ENCODE data around the gene TNFAIP2.
A peak's percentile ranks its signal among the peaks of the same experiment; 100 is the strongest.
"Not testable (repeated sequence)": the region's sequence is repeated elsewhere in the genome, so short reads cannot be mapped to it uniquely, and the experiment has no call there.

TNFAIP2 gene

DNA sequence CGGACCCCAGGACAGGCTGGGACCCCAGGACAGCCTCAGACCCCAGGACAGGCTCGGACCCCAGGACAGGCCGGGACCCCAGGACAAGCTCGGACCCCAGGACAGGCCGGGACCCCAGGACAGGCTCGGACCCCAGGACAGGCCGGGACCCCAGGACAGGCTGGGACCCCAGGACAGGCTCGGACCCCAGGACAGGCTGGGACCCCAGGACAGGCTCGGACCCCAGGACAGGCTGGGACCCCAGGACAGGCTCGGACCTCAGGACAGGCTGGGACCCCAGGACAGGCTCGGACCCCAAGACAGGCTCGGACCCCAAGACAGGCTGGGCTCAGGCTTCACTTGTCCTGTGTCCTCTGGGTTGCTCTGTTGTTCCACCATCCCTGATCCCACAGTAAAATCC is 32.2 kb downstream of the TNFAIP2 start:
- not testable (repeated sequence) for DNase-seq (ENCODE audit: low spot score)

DNA sequence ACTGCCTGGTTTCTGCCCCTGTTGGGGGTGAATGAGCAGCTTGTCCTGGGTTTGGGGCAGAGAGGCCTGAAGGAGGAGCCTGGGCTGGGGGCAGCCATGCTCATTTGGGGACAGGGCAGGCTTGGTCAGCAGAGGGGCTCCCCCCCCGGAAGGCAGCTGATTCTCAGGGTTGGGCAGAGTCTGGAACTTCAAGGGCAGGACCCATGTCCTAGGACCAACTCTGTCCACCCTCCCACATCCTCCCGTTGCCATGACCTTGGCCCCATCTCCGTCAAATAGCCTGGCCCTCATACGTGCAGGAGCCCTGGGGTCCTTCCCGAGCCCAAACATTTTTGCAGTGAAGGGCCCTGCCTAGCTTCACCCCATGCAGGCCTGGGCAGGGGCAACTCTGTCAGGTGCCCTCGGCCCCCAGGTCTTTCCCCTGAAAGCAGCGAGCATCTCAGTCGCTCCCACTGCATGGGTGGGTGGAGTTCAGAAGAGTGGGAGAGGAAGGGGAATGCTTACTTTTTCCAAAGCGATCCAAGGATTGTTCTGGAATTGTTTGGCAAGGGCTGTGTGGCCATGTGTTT is 32.6 kb downstream of the TNFAIP2 start:
- DNase-seq (ENCODE audit: low spot score) = no peak

DNA sequence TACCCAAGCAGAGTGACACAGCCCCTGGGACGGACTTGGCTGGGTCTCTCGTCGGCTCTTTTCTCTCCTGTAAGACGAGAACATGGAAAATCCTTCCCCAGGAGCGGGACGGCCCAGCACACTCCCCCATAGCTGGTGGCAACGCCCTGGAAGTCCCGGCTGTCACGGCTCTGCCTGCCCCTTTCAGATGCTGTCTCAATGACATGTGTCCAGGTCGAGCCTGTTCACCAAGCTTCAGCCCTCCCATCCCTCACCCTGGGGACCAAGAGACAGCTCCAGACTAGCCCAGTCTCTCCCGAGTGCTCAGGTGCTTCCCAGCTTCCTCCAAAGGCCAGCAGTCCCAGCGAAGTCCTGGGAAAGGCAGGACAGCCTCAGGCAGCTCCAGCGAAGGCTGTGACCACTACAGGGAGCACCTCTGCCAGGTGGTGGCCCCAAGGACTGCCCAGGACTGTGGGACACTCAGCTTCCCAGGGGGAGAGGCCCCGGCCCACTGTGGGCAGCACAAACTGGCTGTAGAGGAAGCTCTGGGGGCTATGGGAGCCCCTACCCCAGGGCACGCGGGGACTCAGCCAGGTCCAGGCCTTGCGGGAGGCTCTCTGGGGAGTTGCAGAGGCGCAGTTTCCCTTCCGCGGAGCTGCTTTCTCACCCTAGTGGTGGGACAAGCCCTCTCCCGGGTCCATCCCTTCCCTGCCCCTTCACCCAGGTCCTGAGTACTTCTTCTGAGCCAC is 33.6 kb downstream of the TNFAIP2 start:
- no peak for DNase-seq (ENCODE audit: low spot score)

DNA sequence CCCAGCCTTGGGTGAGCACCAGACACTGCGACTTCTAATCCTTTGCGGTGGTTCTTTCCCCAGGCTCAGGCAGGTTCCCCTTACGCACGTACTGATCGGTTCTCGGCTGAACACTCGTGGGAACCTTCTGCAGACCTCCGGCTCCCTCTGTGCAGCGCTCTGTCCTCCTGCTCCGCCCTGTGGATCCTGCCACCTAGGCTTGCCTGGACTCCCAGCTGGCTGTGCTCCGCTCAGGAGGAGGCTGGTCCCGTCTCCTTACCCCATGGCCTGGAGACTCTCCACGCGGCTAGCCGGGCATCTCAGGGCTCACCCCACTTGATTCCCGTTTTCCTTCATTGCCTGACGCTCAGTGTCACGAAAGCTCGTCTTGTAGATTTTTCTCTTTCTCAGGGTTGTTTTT is 34.7 kb downstream of the TNFAIP2 start:
- no peak for DNase-seq (ENCODE audit: low spot score)

- DNase-seq (ENCODE audit: low spot score) = no peak
Observed at GRCh38 chr14:103158688-103159087, 35.4 kb downstream of the TNFAIP2 start.

- DNase-seq (ENCODE audit: low spot score) = no peak
Observed at GRCh38 chr14:103160321-103161053, 37.2 kb downstream of the TNFAIP2 start.

DNA sequence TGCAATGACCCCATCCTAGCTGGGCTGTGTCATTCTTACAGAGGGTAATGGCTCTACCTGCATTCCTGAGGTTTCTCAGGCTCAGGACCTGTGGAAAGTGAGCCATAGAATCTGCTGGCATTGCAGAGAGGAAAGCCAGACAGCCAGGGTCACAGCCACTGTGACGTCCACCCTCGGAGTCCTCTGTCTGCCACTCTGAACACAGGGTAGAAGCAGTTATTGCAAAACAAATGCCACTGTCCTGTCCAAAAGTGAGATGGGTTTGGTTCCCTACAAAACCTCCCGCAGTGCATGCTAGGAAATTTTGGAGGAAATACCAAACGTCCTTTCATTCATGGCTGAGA is 37.8 kb downstream of the TNFAIP2 start:
- peak; percentile 53 for DNase-seq (ENCODE audit: low spot score)

DNA sequence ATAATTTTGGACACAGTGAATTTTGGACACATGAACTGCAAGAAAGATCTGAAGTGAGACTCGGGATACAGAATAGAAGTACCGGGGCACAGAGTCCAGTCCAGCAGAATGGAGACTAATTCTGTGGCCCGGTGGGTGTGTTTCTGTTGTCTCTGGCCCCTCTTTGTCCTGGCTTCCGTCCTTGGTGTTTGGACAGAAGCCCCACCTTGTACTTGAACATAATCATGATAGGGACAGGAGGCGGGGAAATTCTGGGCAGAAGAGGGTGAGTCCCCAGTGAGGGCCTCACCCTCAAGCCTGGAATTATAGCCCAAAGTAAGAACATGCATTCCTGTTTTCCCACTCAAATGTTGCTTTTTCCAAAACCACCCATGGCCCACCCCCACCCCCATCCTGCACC is 39.9 kb downstream of the TNFAIP2 start:
- no peak for DNase-seq (ENCODE audit: low spot score)

DNA sequence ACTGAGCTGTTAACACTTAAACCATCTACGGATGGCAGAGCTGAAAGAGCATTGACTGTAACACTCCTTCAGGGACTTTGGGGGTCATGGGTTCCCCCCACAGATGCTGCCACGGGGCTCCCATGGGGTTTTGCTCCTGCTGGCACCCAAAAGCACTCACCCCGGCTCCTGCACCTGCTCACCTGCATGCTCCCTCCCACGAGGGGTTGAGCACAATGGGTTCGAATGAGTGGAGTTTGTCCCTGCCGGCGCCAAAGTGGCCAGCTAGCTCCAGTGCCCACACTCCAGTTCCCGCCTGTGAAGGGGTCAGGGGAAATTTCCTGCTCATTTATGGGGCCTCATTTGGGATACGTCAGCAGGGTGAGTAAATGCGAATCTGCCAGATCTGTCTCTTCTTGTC is 40.7 kb downstream of the TNFAIP2 start:
- no peak for DNase-seq (ENCODE audit: low spot score)

GRCh38 chr14:103164779-103165178 is 41.5 kb downstream of the TNFAIP2 start:
- DNase-seq (ENCODE audit: low spot score) = no peak

- no peak for DNase-seq (ENCODE audit: low spot score)
Observed at GRCh38 chr14:103165323-103165722, 42.1 kb downstream of the TNFAIP2 start.

DNA sequence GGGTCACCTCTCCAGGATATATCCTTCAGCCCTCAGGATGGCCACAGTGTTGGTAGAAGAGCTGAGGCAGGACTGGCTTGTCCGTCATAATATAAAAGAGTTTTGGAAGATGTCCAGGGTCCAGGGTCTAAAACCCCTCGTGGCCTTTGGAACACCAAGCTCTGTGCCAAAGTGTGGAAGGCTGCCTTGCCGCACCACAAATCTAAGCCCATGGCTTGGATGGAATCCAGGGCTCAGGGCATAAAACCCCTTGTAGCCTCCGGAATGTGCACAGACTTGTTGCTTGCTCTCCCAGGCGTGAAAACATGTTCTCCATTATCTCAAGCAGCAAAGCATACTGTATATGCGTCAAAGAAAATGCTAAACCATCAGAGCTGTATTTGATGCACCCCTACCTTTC is 46.7 kb downstream of the TNFAIP2 start:
- no peak for DNase-seq (ENCODE audit: low spot score)

DNA sequence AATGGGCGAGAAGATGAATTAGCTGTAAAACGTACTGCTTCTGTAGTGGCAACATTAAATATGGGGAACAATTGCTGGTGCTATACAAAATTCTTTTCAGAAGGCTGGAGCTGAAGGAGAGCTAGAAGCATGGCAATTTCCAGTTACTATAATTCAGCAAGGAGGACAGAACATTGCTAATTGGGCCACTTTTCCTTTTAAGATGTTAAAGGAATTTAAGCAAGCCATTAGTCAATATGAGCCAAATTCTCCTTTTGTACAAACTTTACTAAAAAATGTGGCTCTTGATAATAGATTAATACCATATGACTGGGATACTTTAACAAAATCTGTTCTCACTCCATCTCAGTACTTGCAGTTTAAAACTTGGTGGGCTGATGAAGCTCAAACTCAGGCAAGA is 47.9 kb downstream of the TNFAIP2 start:
- DNase-seq (ENCODE audit: low spot score) = not testable (repeated sequence)

GRCh38 chr14:103172921-103173320 is 49.7 kb downstream of the TNFAIP2 start:
- no peak for DNase-seq (ENCODE audit: low spot score)

DNA sequence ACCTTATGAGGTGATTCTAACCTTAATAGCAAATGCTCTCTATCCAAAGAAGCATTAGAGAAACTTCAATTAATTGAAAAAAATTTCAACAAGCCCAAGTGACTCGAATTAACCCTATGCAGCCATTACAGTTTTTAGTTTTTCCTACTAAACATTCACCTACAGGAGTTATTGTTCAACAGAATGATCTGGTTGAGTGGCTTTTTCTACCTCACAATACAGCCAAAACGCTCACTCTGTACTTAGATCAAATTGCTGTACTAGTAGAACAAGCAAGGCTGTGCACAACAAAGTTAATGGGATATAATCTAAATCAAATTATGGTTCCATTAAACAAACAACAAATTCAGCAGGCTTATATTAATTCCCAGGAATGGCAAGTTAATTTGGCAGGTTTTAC is 50.6 kb downstream of the TNFAIP2 start:
- not testable (repeated sequence) for DNase-seq (ENCODE audit: low spot score)

GRCh38 chr14:103176176-103176575 is 52.9 kb downstream of the TNFAIP2 start:
- not testable (repeated sequence) for DNase-seq (ENCODE audit: low spot score)

DNA sequence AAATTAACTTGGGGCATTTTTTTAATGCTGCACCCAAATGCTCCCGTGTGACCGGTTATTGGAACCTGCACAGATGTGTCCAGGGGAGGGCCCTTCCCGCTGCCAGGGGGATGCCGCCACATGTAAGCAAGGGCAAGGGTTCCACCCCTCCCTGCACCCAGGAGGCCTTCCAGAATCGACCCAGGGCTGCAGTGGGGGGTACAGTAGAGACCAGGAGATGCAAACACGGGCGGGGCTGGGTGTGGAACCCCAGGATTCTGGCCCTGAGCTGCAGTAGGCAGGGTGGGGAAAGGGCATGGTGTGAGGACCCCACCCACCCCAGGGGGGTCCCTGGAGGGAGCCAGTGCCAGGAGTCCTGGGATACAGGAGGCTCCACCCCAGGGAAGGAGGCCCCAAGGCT is 54.1 kb downstream of the TNFAIP2 start:
- no peak for DNase-seq (ENCODE audit: low spot score)

- DNase-seq (ENCODE audit: low spot score) = no peak
Observed at GRCh38 chr14:103178521-103178920, 55.3 kb downstream of the TNFAIP2 start.

- no peak for DNase-seq (ENCODE audit: low spot score)
Observed at GRCh38 chr14:103179094-103179493, 55.8 kb downstream of the TNFAIP2 start.

DNA sequence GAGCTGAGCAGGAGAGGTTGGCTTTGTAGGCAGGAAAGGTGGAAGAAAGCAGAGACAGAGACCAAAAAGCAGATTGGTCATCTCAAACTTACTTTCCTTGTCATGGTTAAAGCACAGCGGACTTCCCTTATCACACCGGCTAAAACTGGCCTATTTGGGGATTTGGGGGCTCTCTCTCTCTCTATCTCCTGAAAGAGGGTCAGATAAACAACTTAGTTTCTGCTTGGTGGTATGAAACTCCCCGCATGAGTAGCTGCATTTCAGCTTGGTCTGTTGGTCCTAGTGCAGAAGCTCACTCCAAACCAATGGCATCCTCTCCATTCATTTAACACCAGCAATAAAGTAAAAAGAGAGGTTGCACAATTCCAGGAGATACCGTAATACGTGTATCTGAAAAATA is 57.1 kb downstream of the TNFAIP2 start:
- no peak for DNase-seq (ENCODE audit: low spot score)

DNA sequence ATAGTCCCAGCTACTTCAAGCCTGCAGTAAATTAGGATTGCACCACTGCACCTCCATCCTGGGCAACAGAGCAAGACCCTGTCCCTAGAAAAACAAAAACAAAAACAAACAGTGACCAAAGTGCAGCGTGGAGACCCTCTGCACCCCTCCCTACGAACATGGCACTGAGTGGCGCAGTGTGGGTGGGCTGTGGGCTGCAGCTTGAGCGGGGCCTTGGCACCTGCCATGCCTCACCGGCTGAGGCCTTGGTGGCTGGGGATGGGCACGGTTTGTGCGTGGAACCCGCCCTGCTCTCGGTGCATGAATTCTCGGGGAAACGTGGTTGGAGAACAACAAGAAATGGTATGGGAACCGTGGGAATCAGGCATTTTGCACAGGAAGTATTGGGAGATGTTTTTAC is 60.8 kb downstream of the TNFAIP2 start:
- no peak for DNase-seq (ENCODE audit: low spot score)

- DNase-seq (ENCODE audit: low spot score) = peak; percentile 29
Observed at GRCh38 chr14:103185051-103186029, 62.1 kb downstream of the TNFAIP2 start.
